Measurements from ENCODE around the gene ARL6IP1. TPM values are rescaled to one million over a fixed set of nuclear protein-coding genes. Genes with fewer than 3 reads are reported as not detected.

ARL6IP1 gene
- polyA plus RNA-seq, 3 donors = 89.0 to 158 (median 142) TPM

DNA sequence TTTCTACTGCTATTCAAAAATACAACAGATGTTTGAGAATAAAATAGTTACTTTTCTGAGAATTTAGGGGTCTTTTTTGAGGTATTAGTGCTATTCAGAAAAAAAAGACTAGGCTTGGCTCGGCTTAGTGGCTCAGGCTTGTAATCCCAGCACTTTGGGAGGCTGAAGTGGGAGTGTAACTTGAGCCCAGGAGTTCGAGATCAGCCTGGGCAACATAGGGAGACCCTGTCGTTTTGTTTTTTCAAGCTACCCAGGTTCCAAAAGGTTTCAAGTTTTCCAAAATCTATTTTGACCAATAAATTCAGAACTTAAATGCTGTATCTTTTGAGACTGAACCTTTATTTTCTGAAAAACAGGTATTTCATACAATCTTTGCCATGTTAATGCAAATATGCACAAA is 3.2 kb upstream of the ARL6IP1 start:
- Histone ChIP-seq H3K27ac (ENCODE audit: low read depth in 1 of 2, low read length in 2 of 2) (peak overlapping the region; percentile 70 to 77), H3K9ac (ENCODE audit: insufficient read depth, low read length, poor library complexity, severe bottlenecking) (no peak overlapping the region), H2AFZ (ENCODE audit: insufficient read depth, low read depth, low read length, poor library complexity, severe bottlenecking) (no peak overlapping the region), H3K9me3 (replicated peaks in 1 of 2; ENCODE audit: control insufficient read depth in 1 of 2, insufficient read depth in 1 of 2, low read length in 2 of 2) (no peaks in the 10 kb centered on the region), H4K20me1 (ENCODE audit: insufficient read depth, low read length) (peaks cover 16% of the 10 kb centered on the region), H3K36me3 (replicated peaks in 1 of 2; ENCODE audit: control insufficient read depth in 1 of 2, insufficient read depth in 2 of 2, low read length in 2 of 2) (peaks cover 20 to 32% of the 10 kb centered on the region in 2 donors), H3K4me2 (replicated peaks; ENCODE audit: extremely low read depth, low read length, poor library complexity, severe bottlenecking) (peak overlapping the region; percentile 65), H3K79me2 (ENCODE audit: insufficient read depth, low read length) (peaks cover 60% of the 10 kb centered on the region), H3K27me3 (ENCODE audit: control insufficient read depth in 2 of 2, insufficient read depth in 2 of 2, low read length in 2 of 2) (no peaks in the 10 kb centered on the region), H3K4me1 (ENCODE audit: control insufficient read depth in 1 of 2, insufficient read depth in 2 of 2, low read length in 2 of 2) (peaks cover 49 to 60% of the 10 kb centered on the region in 2 donors), H3K4me3 (replicated peaks in 1 of 3; ENCODE audit: low read depth in 2 of 3, low read length in 3 of 3) (peak overlapping the region in 1 of 3 experiments; percentile 45)
- intact Hi-C loops (cut with micrococcal nuclease) = loop anchor here (5.0 to 10.0 kb wide), 5 partner anchors 70 to 750 kb away; partner anchors contain the start of genes SMG1 (in 2 of the 2), CCP110 (in 1 of the 2), COQ7 (in 1 of the 2) and GDE1 (in 1 of the 2)
- peaks cover 57% of the 10 kb centered on the region for H3K4me1 Mint-ChIP-seq
- H3K4me3 Mint-ChIP-seq = no peak overlapping the region
- peaks cover 0 to 2% (median 0%) of the 10 kb centered on the region in 7 donors for H3K9me3 Mint-ChIP-seq
- peaks cover 0 to 1% (median 0%) of the 10 kb centered on the region in 3 donors for H3K27me3 Mint-ChIP-seq (ENCODE audit: low read depth in 3 of 3)
- DNase-seq = no peak
- H3K27ac Mint-ChIP-seq = peak overlapping the region; percentile 72 to 93 (median 90)
- WGBS (ENCODE audit: insufficient coverage) = 20% methylated on average over 1 of the region's 3 CpGs
- peaks cover 23 to 31% of the 10 kb centered on the region in 2 donors for H3K36me3 Mint-ChIP-seq
- TF ChIP-seq CTCF (IDR thresholded peaks at IDR 0.05) = no peak

GRCh38 chr16:18803569-18804462 is 2.5 kb upstream of the ARL6IP1 start:
- Histone ChIP-seq H3K9me3 (replicated peaks in 1 of 2; ENCODE audit: control insufficient read depth in 1 of 2, insufficient read depth in 1 of 2, low read length in 2 of 2) (no peaks in the 10 kb centered on the region), H3K4me1 (ENCODE audit: control insufficient read depth in 1 of 2, insufficient read depth in 2 of 2, low read length in 2 of 2) (peaks cover 52 to 67% of the 10 kb centered on the region in 2 donors), H3K79me2 (ENCODE audit: insufficient read depth, low read length) (peaks cover 61% of the 10 kb centered on the region), H3K4me3 (replicated peaks in 1 of 3; ENCODE audit: low read depth in 2 of 3, low read length in 3 of 3) (peak overlapping the region in 1 of 3 experiments; percentile 45), H2AFZ (ENCODE audit: insufficient read depth, low read depth, low read length, poor library complexity, severe bottlenecking) (peak overlapping the region; percentile 43), H3K27me3 (ENCODE audit: control insufficient read depth in 2 of 2, insufficient read depth in 2 of 2, low read length in 2 of 2) (no peaks in the 10 kb centered on the region), H3K27ac (ENCODE audit: low read depth in 1 of 2, low read length in 2 of 2) (peak overlapping the region; percentile 77 to 85), H3K4me2 (replicated peaks; ENCODE audit: extremely low read depth, low read length, poor library complexity, severe bottlenecking) (peak overlapping the region; percentile 65), H4K20me1 (ENCODE audit: insufficient read depth, low read length) (peaks cover 17% of the 10 kb centered on the region), H3K36me3 (replicated peaks in 1 of 2; ENCODE audit: control insufficient read depth in 1 of 2, insufficient read depth in 2 of 2, low read length in 2 of 2) (peaks cover 12 to 25% of the 10 kb centered on the region in 2 donors), H3K9ac (ENCODE audit: insufficient read depth, low read length, poor library complexity, severe bottlenecking) (no peak overlapping the region)
- H3K4me3 Mint-ChIP-seq = peak overlapping the region in 1 of 2 donors; percentile 54
- H3K27ac Mint-ChIP-seq = peak overlapping the region; percentile 72 to 93 (median 90)
- H3K27me3 Mint-ChIP-seq (ENCODE audit: low read depth in 3 of 3) = peaks cover 0 to 1% (median 0%) of the 10 kb centered on the region in 3 donors
- WGBS (ENCODE audit: insufficient coverage) = no CpG with 5 or more reads among the region's 5 CpGs
- intact Hi-C loops (cut with micrococcal nuclease) = loop anchor here (5.0 to 10.0 kb wide), 5 partner anchors 71 to 751 kb away; partner anchors contain the start of genes SMG1 (in 2 of the 2), CCP110 (in 1 of the 2), COQ7 (in 1 of the 2) and GDE1 (in 1 of the 2)
- DNase-seq = peak in 2 of 3 donors; percentile 31 to 39
- peaks cover 16 to 24% of the 10 kb centered on the region in 2 donors for H3K36me3 Mint-ChIP-seq
- peaks cover 0 to 2% (median 0%) of the 10 kb centered on the region in 7 donors for H3K9me3 Mint-ChIP-seq
- TF ChIP-seq CTCF (IDR thresholded peaks at IDR 0.05) = no peak
- H3K4me1 Mint-ChIP-seq = peaks cover 62% of the 10 kb centered on the region
